SK-MEL-5 (cell line): ENCODE results near the gene SLC25A29. TPM values are rescaled to one million over a fixed set of nuclear protein-coding genes. Genes with fewer than 3 reads are reported as not detected.

ENCODE experiments used
- small RNA-seq, 2 experiments: library from RNA; depleted of rRNA; stranded (forward); fragments of <200 nt; gene quantifications; one replicate each; pipeline ENCODE3, GENCODE V24; 2014
- total RNA-seq: library from RNA; depleted of rRNA; stranded (reverse); fragments of >200 nt; shearing (Covaris generic); gene quantifications from 2 replicates; pipeline ENCODE4 v1.2.3, GENCODE V29; 2014; rRNA removed

SLC25A29 gene
- total RNA-seq, 1 experiment from 2014 or later, result 26.0 TPM

Small RNAs within 50 kb of the gene (small RNA-seq; reads per million reads assigned to genes)
- 0.21 to 33.4 reads per million in 2 experiments for gene MIR345
- 0 reads per million in 2 experiments for gene RN7SL523P

Other genes with a start within 250 kb of the SLC25A29 start
- 22.1 and 26.6 TPM in 2 replicates for gene EVL, start 241.0 kb downstream of the SLC25A29 start, total RNA-seq
- gene DEGS2, start 146.8 kb downstream of the SLC25A29 start, total RNA-seq, result not detected in 2 replicates
- 56.5 and 60.4 TPM in 2 replicates for gene YY1, start 67.3 kb downstream of the SLC25A29 start, total RNA-seq
- 0.29 TPM in 1 of 2 replicates, not detected in the other for gene SLC25A47, start 16.9 kb upstream of the SLC25A29 start, total RNA-seq
- 46.8 and 58.8 TPM in 2 replicates for gene WDR25, start 70.0 kb upstream of the SLC25A29 start, total RNA-seq